NK-92 (cell line): ENCODE measurements around the gene HRAS.

Experiments used
- DNase-seq: peaks from one replicate; lab custom pipeline; 2025; ENCODE audit not compliant: unreplicated experiment; lab: John Stamatoyannopoulos, UW

The HRAS gene

GRCh38 chr11:567629-568292 lies 32.4 kb upstream of the HRAS start:
- DNase-seq = no peak

- no peak for DNase-seq
Observed at GRCh38 chr11:567011-567628, 31.7 kb upstream of the HRAS start.

- DNase-seq = no peak
Observed at GRCh38 chr11:565921-566509, 30.6 kb upstream of the HRAS start.

- DNase-seq = no peak
Observed at GRCh38 chr11:563812-564578, 28.6 kb upstream of the HRAS start.

- DNase-seq = no peak
Observed at GRCh38 chr11:563066-563811, 27.9 kb upstream of the HRAS start.

- DNase-seq = no peak
Observed at GRCh38 chr11:562046-562645, 26.8 kb upstream of the HRAS start.

- DNase-seq = no peak
Observed at GRCh38 chr11:561148-562003, 26.0 kb upstream of the HRAS start.

- peak; percentile 58 for DNase-seq
Observed at GRCh38 chr11:560305-561147, 25.1 kb upstream of the HRAS start, which contains the start of the genes LMNTD2 and RASSF7. Gene LMNTD2 (minus strand): TSS chr11:560738. CDS start chr11:560716, 22 bp downstream. Gene RASSF7 (plus strand): TSS chr11:560970. CDS start chr11:561769, 799 bp downstream.

GRCh38 chr11:559712-560304 lies 24.4 kb upstream of the HRAS start:
- no peak for DNase-seq

- DNase-seq = no peak
Observed at GRCh38 chr11:559020-559620, 23.7 kb upstream of the HRAS start.

- DNase-seq = no peak
Observed at GRCh38 chr11:558503-558902, 23.1 kb upstream of the HRAS start.

GRCh38 chr11:557328-558132 lies 22.2 kb upstream of the HRAS start:
- DNase-seq = no peak

GRCh38 chr11:556662-557256 lies 21.4 kb upstream of the HRAS start:
- DNase-seq = no peak

GRCh38 chr11:555780-556661 lies 20.6 kb upstream of the HRAS start:
- no peak for DNase-seq

- no peak for DNase-seq
Observed at GRCh38 chr11:555227-555779, 19.9 kb upstream of the HRAS start.
